HG03558 (cell line): ENCODE data around the gene SMIM22.

Experiments
- ATAC-seq: cut with Tn5 transposase; IDR thresholded peaks from one replicate; pipeline ENCODE4 v1.9.1; 2021; ENCODE audit warnings: moderate number of reproducible peaks; ENCODE audit not compliant: unreplicated experiment; ENCODE audit errors: extremely low read depth

SMIM22 gene, protein sequence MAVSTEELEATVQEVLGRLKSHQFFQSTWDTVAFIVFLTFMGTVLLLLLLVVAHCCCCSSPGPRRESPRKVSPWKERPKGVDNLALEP

DNA sequence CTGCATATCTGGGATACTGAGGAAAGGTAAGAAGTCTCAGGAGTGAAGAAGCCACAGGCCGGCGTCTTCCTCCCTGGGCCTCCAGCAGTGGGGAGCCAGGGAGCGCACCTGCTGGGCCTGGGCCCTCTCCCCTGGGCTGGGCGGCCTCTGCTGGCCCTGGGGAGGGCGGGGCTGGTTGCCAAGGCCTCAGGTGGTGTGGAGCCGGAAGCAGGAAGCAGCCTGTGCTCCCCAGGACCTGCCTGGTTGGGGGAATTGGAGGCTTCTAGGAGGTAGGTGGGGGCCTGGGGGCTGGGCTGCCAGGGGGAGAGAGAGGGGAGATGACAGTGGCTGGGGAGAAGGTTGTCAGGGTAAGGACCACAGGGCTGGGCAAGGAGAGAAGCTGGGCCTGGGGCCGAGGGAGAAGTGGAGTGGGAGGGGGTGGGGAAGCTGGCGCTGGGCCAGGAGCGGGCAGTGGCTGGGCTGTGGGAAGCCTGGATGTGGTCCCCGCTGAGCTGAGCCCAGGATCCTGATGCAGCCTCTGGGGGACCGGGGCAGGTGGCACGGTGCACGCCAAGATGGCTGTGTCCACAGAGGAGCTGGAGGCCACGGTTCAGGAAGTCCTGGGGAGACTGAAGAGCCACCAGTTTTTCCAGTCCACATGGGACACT is at the start of gene SMIM22:
TSS of gene SMIM22 (plus strand) at position 189 of the 647 bp plus-strand sequence. CDS start at position 555, 366 bp downstream.
- no peak for ATAC-seq

DNA sequence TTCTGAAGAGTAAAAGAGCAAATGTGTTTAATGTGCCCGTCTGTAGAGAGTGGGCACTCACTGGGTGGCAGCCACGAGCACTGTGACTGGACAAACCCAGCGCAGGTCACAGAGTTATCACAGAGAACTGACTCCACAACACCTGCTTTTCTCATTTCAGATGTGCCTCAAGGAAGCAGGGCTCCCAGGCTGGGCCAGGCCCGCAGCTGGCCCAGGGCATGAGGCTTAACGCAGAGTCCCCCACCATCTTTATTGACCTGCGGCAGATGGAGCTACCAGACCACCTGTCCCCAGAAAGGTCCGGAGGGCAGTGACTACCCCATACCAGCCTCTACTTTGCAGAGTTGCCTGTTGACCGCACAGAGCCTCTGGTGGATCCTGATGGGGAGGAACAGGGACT is 49.0 kb upstream of the SMIM22 start:
- no peak for ATAC-seq

DNA sequence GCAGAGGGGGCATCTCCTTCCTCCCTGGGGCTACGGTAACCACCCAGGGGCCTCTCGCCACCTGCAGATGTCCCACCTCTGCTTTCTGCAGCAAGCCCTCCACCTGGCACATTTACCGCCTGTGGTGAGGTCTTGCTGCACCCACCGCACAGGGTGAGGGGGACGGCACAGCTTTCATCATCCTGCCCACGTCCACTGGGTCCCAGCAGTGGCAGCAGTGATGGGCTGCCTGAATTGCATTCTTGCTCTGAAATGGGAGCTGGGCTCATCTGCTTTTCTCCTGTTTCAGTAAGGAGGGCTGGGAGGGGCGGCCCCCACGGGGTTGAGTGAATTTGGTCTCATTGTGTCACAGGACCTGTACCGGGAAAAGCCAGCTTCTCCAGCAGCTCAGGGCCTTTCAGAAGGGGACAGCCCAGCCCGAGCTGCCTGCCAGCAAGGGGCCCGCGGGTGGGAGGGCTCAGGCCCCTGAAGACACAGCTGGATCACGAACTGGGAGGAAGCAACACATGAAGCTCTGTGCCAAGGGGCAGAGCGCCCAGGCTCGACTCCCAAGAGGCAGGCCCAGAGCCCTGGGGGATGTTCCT is 48.1 kb upstream of the SMIM22 start:
- no peak for ATAC-seq

DNA sequence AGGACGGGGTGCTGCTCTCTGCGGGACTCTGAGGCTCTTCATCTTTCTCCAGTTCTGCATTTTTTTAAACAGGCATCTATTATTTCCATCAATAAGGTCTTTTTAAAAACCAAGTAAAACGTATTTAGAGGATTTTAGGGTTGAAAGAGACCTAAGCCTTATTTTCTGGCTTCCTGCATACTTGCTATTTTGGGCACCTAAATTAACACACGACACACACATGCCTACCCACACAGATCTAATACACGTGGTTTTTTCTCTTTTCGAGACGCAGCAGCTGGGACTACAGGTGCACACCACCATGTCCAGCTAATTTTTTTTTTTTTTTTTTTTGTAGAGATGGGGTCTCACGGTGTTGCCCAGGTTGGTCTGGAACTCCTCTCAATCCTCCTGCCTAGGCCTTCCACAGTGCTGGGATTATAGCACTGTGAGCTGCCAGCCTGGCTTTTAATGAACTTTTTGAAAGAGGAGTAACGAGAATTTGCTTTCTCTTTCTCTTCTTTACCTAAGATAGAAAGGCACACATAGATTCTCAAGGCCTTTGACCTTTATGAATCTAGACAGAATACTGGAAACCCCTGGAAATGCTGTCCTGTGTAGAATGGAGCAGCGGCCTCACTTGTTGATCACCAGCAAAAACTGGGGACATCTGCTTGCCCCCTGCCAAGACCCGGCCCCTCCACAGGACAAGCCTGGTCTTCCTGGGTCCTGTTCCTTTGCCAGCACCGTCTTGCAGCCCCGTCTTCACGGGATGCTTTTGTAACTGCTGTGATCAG is 47.1 kb upstream of the SMIM22 start:
- no peak for ATAC-seq

DNA sequence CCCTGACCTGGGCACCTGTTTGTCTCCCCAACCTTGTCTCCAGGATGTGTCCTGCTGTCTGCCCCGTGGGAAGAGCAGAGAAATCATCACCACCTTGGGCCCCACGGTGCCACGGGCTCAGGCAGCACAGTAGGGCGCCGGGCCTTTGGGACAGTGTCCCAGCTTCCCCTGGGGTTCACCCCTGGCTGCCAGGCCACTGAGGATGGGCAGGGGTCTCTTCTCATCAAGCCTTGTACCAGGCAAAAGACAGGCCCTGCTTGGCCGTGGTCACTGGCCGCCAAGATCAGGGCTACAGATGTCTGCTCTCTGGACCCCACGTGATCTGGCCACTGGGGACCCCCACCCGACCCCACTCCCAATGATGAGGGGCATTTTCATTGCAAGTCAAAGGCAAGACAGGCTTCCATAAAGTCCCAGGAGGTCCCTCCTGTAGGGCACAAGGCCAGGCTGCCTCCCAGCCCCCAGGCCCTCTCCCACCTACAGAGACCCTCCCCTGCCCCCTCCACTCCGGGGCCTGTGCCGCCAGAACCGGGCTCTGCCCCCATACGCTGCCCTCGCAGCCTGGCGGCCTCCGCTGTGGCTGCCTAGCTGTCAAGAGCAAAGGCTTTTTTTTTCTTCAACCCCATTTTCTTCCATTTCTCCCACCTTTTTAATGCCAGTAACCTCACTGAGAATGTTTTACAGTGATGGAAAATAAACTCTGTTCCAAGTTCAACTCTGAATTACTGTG is 46.3 kb upstream of the SMIM22 start:
- no peak for ATAC-seq

DNA sequence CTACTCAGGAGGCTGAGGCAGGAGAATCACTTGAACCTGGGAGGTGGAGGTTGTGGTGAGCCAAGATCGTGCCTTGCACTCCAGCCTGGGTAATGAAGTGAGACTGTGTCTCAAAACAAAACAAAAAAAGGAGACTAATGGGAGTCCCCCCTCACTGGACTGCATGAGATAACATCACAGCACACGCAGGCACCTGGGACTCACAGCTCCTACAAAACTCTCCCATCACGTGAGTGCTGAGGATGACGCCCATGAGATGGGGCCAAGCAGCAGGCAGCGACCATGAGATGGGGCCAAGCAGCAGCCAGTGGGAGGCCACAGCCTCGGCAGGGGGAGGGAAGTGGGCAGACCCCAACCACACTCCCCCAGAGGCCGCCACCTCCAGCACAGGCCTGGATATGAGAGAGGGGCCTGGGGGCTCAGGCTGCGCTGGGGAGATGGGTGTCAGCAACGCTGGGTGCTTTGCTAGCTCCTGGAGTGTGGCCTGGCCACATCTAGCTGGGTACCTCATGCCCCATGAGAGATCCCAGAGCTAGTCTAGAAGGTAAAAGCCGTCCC is 45.4 kb upstream of the SMIM22 start:
- no peak for ATAC-seq

DNA sequence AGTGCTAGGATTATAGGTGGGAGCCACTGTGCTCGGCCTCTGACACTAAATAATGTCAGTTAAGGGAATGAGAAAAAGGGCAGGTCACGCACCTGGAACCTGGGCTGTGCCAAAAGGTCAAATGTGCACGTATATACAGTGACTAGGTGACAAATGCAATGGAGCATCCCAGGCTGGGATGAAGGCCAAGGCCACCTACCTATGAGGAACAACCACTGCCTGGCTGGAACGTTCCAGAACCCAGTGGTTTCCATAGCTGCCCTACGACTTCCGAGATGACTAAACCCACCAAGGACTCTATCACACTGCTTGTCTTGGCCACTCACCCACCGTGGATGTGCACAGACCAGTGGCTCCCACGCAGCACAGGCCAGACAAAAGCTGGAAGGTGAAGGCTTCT is 44.3 kb upstream of the SMIM22 start:
- no peak for ATAC-seq

DNA sequence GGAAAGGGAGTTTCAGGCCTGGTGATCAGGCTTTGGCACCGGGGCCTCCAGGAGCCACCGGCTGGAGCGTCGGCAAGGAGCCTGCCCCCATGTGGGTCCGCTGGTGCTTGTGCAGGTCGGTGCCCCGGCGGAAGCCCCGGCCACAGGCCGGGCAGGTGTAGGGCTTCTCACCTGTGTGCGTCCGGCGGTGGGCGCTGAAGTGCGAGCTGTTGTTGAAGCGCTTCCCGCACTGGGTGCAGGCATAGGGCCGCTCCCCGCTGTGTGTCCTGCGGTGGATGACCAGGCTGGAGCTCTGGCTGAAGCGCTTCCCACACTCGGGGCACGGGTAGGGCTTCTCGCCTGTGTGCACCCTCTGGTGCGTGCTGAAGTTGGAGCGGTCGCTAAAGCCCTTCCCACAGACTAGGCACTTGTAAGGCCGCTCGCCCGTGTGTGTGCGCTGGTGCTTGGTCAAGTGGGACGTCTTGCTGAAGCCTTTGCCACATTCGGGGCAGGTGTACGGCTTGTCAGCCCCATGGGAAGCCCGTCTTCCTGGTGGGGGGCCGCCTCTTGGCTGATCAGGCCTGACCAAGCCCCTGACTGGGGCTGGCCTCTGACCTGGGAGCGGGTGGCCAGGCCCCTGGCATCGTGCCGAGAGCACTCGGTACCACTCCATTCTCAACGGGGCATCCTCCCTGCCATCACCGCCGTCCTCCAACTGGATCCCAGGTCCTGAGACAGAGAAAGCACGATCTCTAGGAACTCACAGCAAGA is 42.6 kb upstream of the SMIM22 start:
- ATAC-seq = no peak

DNA sequence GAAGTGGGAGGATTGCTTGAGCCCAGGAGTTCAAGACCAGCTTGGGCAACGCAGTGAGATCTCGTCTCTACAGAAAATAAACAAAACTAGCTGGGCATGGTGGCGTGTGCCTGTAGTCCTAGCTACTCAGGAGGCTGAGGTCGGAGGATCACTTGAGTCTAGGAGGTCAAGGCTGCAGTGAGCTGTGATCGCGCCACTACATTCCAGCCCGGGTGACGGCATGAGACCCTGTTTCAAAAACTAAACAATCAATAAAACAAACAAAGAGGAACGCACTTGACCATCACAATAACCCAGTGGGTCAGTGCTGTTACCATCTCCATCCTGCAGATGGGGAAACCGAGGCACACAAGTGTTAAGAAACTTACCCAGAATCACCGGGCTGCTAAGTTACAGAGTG is 41.9 kb upstream of the SMIM22 start:
- ATAC-seq = no peak

DNA sequence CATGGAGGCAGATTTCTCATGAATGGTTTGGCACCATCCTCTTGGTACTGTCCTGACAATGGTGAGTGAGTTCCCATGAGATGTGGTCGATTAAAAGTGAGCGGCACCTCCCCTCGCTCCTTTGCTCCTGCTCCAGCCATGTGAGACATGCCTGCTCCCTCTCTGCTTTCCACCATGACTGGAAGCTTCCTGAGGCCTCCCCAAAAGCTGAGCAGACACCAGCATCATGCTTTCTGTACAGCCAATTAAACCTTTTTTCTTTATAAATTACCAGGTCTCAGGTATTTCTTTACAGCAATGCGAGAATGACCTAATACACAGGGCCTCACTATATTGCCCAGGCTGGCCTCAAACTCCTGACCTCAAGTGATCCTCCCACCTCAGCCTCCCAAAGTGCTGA is 40.3 kb upstream of the SMIM22 start:
- ATAC-seq = no peak

DNA sequence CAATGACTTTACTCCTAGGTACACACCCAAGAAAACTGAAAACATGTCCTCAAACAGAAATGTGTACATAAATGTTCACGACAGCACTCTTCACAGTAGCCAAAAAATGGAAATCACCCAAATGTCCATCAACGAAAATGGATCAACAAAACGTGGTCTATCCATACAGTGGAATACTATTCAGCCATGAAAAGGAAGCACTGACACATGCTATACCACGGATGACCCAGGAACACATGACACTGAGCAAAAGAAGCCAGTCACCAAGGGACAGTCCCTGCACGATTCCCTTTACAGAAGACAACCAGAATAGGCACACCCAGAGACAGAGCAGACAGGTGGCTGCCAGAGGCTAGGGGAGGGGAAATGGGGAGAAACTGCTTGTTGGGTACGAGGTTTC is 39.5 kb upstream of the SMIM22 start:
- no peak for ATAC-seq

DNA sequence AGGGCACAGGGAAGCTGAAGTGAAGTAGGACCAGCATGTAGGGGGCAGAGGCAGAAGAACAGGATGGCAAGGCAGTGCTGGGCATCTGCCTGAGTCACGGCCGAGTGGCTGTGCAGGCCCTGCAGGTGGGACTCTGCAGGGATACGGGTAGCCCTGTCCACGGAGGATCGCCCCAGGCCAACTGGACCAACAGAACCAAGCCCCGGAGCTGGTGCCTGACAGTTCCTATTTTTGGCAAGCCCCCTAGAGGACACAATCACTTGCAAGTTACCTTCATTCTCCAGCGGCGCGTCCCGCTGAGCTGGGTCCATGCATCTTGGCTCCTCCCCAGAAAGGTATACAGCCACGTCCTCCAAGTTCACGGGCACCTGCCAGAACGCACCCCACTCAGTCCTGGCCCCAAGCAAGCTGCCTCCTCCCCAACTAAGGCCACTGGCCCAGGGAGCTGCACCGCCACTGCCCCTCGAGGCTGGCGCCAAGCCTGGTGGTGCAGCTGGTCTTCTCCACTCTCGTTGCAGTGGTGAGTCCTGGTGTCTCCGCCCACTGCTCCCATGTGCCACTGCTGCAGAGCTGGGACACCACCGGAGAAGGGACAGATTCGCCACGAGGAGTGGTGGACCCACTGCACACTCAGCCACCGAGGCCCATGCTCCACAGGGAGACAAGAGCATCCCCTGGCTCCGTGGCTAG is 34.8 kb upstream of the SMIM22 start:
- no peak for ATAC-seq

DNA sequence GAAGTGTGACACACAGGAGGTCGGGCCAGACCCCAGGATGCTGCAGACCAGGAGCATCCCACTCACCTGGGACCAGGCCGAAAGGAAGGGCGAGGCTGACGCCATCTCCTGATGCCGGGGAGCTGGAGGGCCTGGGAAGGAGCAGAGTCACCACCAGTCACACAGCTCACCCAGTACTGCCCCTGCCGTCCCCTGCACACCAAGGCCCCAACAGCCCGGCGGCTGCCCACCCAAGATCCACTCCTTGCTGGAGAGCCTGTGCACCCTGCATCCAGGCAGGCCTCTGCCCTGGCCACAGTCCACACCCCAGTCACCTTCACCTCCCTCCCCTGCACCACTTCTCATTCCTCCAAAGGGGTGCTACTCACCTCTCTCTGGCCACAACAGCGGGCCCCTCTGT is 33.0 kb upstream of the SMIM22 start:
- ATAC-seq = no peak

DNA sequence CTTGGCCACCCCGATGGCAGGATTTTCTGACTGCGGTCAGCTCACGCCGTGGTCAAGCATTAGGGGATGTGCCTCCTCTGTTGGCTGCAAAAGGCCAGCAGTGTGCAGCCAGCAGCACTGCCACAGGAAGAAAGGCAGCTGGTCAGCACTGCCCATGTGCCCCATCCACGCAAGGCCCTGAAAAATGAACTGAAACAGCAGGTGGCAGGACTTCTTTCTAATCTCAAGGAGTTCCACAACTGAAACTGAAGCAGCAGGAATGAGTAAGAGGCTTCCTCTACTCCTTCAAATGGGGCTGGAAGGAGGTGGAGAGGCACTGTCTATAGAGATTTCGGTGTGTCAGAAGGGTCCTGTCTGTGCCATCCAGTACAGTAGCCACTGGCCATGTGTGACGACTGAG is 31.4 kb upstream of the SMIM22 start:
- ATAC-seq = no peak

DNA sequence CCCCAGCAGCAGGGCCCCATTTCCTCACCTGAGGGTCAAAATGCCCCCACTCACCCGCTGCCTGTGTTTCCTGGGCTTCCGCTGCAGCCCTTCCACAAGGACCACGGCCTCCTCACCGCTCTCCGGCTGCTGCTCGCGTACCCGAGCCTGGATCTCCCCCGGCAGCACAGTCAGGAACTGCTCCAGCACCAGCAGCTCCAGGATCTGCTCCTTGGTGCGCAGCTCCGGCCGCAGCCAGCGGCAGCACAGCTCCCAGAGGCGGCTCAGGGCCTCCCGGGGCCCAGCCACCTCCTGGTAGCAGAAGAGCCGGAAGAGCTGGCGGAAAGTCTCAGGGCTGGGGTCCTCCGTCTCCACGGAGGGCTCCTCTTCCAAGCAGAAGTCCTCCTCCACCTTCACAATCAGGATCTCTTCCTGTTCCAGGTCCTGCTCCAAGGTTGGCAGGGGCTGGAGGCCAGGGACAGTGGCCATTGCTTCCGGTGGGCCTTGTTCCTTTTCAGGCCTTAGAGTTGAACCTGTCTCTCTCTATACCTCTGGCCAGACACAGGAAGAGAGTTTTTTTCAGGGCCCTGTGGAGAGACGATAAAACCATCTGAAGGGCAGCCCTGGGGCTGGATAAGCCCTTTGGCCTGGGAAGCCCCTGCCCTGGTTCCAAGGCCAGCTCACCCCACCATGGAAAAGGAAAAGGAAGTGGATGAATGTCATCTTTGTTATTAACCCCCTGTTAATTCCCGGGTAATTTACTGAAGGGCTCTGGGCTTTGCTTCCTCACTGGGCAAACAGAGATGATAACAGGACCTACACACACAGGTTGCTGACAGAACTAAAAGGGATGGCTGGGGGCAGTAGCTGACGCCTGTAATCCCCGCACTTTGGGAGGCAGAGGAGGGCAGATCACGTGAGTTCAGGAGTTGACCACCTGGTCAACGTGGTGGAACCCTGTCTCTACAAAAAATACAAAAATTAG is 29.4 kb upstream of the SMIM22 start:
- ATAC-seq = no peak

DNA sequence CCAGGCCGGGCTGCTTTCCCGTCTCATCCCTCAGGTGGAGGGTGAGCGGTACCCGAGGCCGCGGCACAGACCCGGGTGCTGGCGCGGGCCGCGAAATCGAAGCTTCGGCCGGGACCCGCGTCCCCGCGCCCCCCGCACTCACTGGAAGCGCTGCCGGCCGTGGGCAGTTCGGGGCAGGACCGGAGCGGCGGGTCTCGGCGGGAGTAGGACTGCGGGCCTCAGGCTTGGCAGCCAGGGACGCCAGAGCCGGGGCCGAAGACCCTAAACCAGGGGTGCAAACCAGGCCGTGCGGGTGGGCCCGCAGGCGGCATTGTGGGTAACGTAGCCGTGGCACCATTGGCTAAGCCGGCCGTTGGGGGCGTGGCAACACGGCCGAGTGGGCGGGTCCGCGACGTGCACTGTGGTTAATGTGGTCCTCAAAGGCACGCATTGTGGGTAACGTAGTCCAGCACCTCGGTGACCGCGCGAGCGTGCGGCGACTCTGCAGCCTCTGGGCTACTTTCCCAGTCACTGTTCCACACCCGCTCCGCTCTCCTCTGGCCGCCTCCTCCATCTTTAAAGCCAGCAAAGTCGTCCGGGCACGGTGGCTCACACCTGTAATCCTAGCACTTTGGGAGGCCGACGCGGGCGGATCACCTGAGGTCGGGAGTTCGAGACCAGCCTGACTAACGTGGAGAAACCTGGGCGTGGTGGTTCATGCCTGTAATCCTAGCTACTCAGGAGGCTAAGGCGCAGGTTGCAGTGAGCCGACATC is 28.1 kb upstream of the SMIM22 start, which contains the start of gene ZNF500:
TSS of gene ZNF500 (minus strand) at position 288 of the 754 bp plus-strand sequence. CDS start 1,184 bp downstream, outside the sequence.
- peak; percentile 72 for ATAC-seq

DNA sequence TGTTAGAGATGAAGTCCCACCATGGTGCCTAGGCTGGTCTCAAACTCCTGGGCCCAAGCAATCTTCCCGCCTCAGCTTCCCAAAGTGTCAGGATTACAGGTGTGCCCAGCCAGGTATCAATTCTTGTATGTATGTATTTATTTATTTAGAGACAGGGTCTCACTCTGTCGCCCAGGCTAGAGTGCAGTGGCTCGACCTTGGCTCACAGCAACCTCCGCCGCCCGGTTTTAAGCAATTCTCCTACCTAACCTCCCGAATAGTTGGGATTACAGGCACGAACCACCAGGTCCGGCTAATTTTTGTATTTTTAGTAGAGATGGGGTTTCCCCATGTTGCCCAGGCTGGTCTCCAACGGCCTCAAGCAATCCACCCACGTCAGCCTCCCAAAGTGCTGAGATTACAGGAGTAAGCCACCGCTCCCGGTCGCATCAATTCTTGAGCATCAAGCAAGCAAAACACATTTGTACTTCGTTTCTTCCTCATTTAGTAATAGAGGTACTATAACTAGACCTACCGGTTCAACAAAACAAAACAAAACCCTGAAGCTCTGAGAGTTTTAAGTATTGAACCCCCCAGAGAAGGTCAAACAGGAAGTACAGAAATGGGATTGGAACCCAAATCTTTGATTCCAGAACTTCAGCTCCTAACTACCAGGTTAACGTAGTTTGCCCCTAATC is 27.2 kb upstream of the SMIM22 start:
- ATAC-seq = no peak
